NCI-H446 (cell line): ENCODE results near the gene FAM120AOS.
"Not testable (repeated sequence)": the region's sequence is repeated elsewhere in the genome, so short reads cannot be mapped to it uniquely, and the experiment has no call there.

Experiments
- DNase-seq, 2 experiments: peaks; one replicate each; lab custom pipeline; 2025; lab: John Stamatoyannopoulos, UW

FAM120AOS gene

GRCh38 chr9:93467062-93467416, 13.7 kb upstream of the FAM120AOS start:
- no peak for DNase-seq

GRCh38 chr9:93466416-93467061, 13.2 kb upstream of the FAM120AOS start:
- DNase-seq = no peak

- no peak for DNase-seq
These were observed 12.5 kb upstream of the FAM120AOS start for GRCh38 chr9:93465855-93466254.

- DNase-seq = no peak
These were observed 11.5 kb upstream of the FAM120AOS start for GRCh38 chr9:93464876-93465275.

- DNase-seq = no peak
These were observed 11.0 kb upstream of the FAM120AOS start for GRCh38 chr9:93464395-93464794.

- DNase-seq = no peak
These were observed 10.4 kb upstream of the FAM120AOS start for GRCh38 chr9:93463638-93464248.

- no peak for DNase-seq
These were observed 8.4 kb upstream of the FAM120AOS start for GRCh38 chr9:93461821-93462220.

GRCh38 chr9:93461414-93461743, 8.0 kb upstream of the FAM120AOS start:
- no peak for DNase-seq

- DNase-seq = no peak
These were observed 7.5 kb upstream of the FAM120AOS start for GRCh38 chr9:93460689-93461413.

- DNase-seq = no peak
These were observed 6.1 kb upstream of the FAM120AOS start for GRCh38 chr9:93459432-93459847.

GRCh38 chr9:93458712-93459111, 5.3 kb upstream of the FAM120AOS start:
- no peak for DNase-seq

GRCh38 chr9:93457006-93457405, 3.6 kb upstream of the FAM120AOS start:
- no peak for DNase-seq

GRCh38 chr9:93456504-93456903, 3.1 kb upstream of the FAM120AOS start:
- no peak for DNase-seq

- no peak for DNase-seq
These were observed 2.6 kb upstream of the FAM120AOS start for GRCh38 chr9:93456022-93456421.

GRCh38 chr9:93452710-93453046, 703 bp downstream of the FAM120AOS start:
- DNase-seq = no peak

- DNase-seq = peak in 1 of 2 experiments; percentile 17
These were observed 1.3 kb downstream of the FAM120AOS start for GRCh38 chr9:93451849-93452709.

GRCh38 chr9:93450945-93451815, 2.2 kb downstream of the FAM120AOS start, which contains the start of gene FAM120A:
Gene FAM120A (plus strand): TSS chr9:93451685. CDS start chr9:93451916, 231 bp downstream.
- peak; percentile 42 to 66 for DNase-seq

- DNase-seq = no peak
These were observed 5.7 kb downstream of the FAM120AOS start for GRCh38 chr9:93447655-93448054.

- no peak for DNase-seq
These were observed 7.3 kb downstream of the FAM120AOS start for GRCh38 chr9:93446073-93446472.

GRCh38 chr9:93440896-93441580, 12.3 kb downstream of the FAM120AOS start:
- DNase-seq = no peak

- DNase-seq = not testable (repeated sequence)
These were observed 14.1 kb downstream of the FAM120AOS start for GRCh38 chr9:93439301-93439700.
